Thoracic aorta (tissue), 2 donors: ENCODE results near the gene NCKAP1. TPM values are rescaled to one million over a fixed set of nuclear protein-coding genes. Genes with fewer than 3 reads are reported as not detected.
"Not testable (repeated sequence)": the region's sequence is repeated elsewhere in the genome, so short reads cannot be mapped to it uniquely, and the experiment has no call there.

Experiments used
- ATAC-seq: fragments of 150-250 bp; one replicate; pipeline ENCODE4 v1.8.0; 2017; ENCODE audit warnings: low read depth; ENCODE audit not compliant: insufficient number of reproducible peaks, low FRiP score
- DNase-seq: peaks from one replicate; pipeline ENCODE4 v3.0.0-alpha.2; 2020; ENCODE audit warnings: low spot score
- H3K27ac ChIP-seq, 2 donors: fragments of 200-600 bp; sonication (generic); 1 replicate in 1 of 2; 2 replicates in 1 of 2; pipeline ENCODE4 v1.5.1; 2016; ENCODE audit warnings: mild to moderate bottlenecking in 2 of 2, moderate library complexity in 2 of 2
- H3K27me3 ChIP-seq: fragments of 200-600 bp; sonication (generic); replicated peaks from 2 replicates; pipeline ENCODE4 v1.6.0; 2016; ENCODE audit warnings: mild to moderate bottlenecking; ENCODE audit not compliant: insufficient read depth
- H3K36me3 ChIP-seq: fragments of 200-600 bp; sonication (generic); one replicate; pipeline ENCODE4 v1.5.1; 2016
- H3K4me1 ChIP-seq, 2 donors: fragments of 200-600 bp; sonication (generic); 1 replicate in 1 of 2; 2 replicates in 1 of 2; pipeline versions ENCODE4 v1.5.1 to v1.6.0; 2016; ENCODE audit warnings: low read depth in 2 of 2, mild to moderate bottlenecking in 1 of 2; ENCODE audit not compliant: control insufficient read depth in 1 of 2
- H3K4me3 ChIP-seq: fragments of 200-600 bp; sonication (generic); 2 replicates; pipeline ENCODE4 v1.5.1; 2016; ENCODE audit warnings: mild to moderate bottlenecking
- H3K9me3 ChIP-seq: fragments of 200-600 bp; sonication (generic); 2 replicates; pipeline ENCODE4 v1.5.1; 2016
- CTCF ChIP-seq: fragments of 200-600 bp; sonication (generic); IDR thresholded peaks from one replicate; pipeline ENCODE4 v1.5.1; 2019; ENCODE audit warnings: antibody characterized with exemption
- total RNA-seq, 2 donors: library from RNA; depleted of rRNA; stranded (reverse); fragments of >200 nt; gene quantifications; one replicate each; pipeline versions ENCODE4 v1.1.0 to v1.2.3, GENCODE V29; 2016

Gene NCKAP1
- total RNA-seq, 2 donors from 2014 or later: 116 to 159 TPM

- Histone ChIP-seq H3K36me3 (peaks cover 4% of the 10 kb centered on the region), H3K27ac (no peak overlapping the region), H3K9me3 (no peaks in the 10 kb centered on the region), H3K4me3 (no peak overlapping the region), H3K27me3 (no peaks in the 10 kb centered on the region), H3K4me1 (peaks cover 45 to 80% of the 10 kb centered on the region in 2 donors)
- no peak for TF ChIP-seq CTCF
- ATAC-seq: no peak
- DNase-seq: no peak
Observed at GRCh38 chr2:183021613-183022012, 16.6 kb downstream of the NCKAP1 start.

- Histone ChIP-seq H3K4me3 (no peak overlapping the region), H3K27me3 (no peaks in the 10 kb centered on the region), H3K36me3 (peaks cover 4% of the 10 kb centered on the region), H3K9me3 (no peaks in the 10 kb centered on the region), H3K27ac (no peak overlapping the region), H3K4me1 (peaks cover 49 to 81% of the 10 kb centered on the region in 2 donors)
- ATAC-seq (no peak), DNase-seq (no peak)
- no peak for TF ChIP-seq CTCF
Observed at GRCh38 chr2:183019718-183020442, 18.4 kb downstream of the NCKAP1 start.

- H3K4me1 ChIP-seq: peaks cover 44 to 81% of the 10 kb centered on the region in 2 donors
- H3K27ac ChIP-seq, H3K4me3 ChIP-seq, DNase-seq, ATAC-seq, H3K9me3 ChIP-seq, H3K27me3 ChIP-seq, H3K36me3 ChIP-seq: not testable (repeated sequence)
Observed at GRCh38 chr2:183017845-183018244, 20.4 kb downstream of the NCKAP1 start.

GRCh38 chr2:183014005-183014404 is 24.3 kb downstream of the NCKAP1 start:
- H3K9me3 ChIP-seq: no peaks in the 10 kb centered on the region
- no peaks in the 10 kb centered on the region for H3K27me3 ChIP-seq
- H3K4me3 ChIP-seq: no peak overlapping the region
- no peak for TF ChIP-seq CTCF
- DNase-seq (no peak), ATAC-seq (no peak)
- no peak overlapping the region for H3K27ac ChIP-seq
- peaks cover 35 to 68% of the 10 kb centered on the region in 2 donors for H3K4me1 ChIP-seq
- no peaks in the 10 kb centered on the region for H3K36me3 ChIP-seq

GRCh38 chr2:183011743-183012142 is 26.5 kb downstream of the NCKAP1 start:
- Histone ChIP-seq H3K27me3 (no peaks in the 10 kb centered on the region), H3K27ac (no peak overlapping the region), H3K9me3 (no peaks in the 10 kb centered on the region), H3K4me1 (peaks cover 30 to 54% of the 10 kb centered on the region in 2 donors), H3K4me3 (no peak overlapping the region), H3K36me3 (no peaks in the 10 kb centered on the region)
- no peak for DNase-seq
- no peak for ATAC-seq
- no peak for TF ChIP-seq CTCF

- Histone ChIP-seq H3K27ac (no peak overlapping the region), H3K4me1 (peaks cover 21 to 46% of the 10 kb centered on the region in 2 donors), H3K9me3 (no peaks in the 10 kb centered on the region), H3K36me3 (no peaks in the 10 kb centered on the region), H3K4me3 (no peak overlapping the region), H3K27me3 (no peaks in the 10 kb centered on the region)
- no peak for ATAC-seq
- no peak for TF ChIP-seq CTCF
- DNase-seq: no peak
Observed at GRCh38 chr2:183010112-183010511, 28.1 kb downstream of the NCKAP1 start.
